GM12878 (cell line): ENCODE measurements around the gene TMEM178A.

ENCODE experiments used
- MEF2B ChIP-seq: fragments of 450-650 bp; IDR thresholded peaks from 2 replicates; pipeline ENCODE4 v1.6.1; 2018; ENCODE audit warnings: mild to moderate bottlenecking, moderate library complexity; ENCODE audit not compliant: partially characterized antibody, poor library complexity, severe bottlenecking
- MYB ChIP-seq: fragments of 150-350 bp; IDR thresholded peaks from 2 replicates; pipeline ENCODE4 v1.6.1; 2014; ENCODE audit warnings: mild to moderate bottlenecking, low read depth, low read length, borderline replicate concordance

- TF ChIP-seq MYB (no peak), MEF2B (no peak)
These were observed 70.9 kb downstream of the TMEM178A start for GRCh38 chr2:39736640-39737039.
